ENCODE data around the gene CHMP3. TPM values are rescaled to one million over a fixed set of nuclear protein-coding genes. Genes with fewer than 3 reads are reported as not detected.

CHMP3 gene
- total and polyA plus RNA-seq, 2 of the 13 experiments (the other 11 are each of a cell fraction or from before 2014, with no cell fraction given) = 64.1 to 114 TPM

DNA sequence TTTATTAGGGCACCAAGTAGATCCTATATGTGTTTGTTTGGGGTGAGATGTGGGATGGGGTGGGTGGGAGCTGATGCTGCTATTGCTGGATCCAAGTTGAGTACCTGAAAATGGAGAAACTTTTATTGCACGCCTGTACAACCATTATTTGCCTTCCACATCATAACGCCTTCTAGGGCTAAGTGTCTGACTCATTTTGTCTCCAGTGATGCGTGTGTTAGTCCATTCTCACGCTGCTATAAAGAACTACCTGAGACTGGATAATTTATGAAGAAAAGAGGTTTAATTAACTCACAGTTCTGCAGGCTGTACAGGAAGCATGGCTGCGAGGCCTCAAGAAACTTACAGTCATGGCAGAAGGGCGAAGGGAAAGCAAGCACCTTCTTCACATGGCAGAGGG is 63.9 kb downstream of the CHMP3 start:
- ChIA-PET CTCF (ENCODE audit: low intra/inter-chr PET ratio, low total read pairs) (no interaction called here), POLR2A (no interaction called here)
- no TSS peak for BruUV-seq (replicated peaks)
- Histone ChIP-seq H3K4me1 (ENCODE audit: insufficient read depth, low read length) (no peaks in the 10 kb centered on the region), H3K9me3 (ENCODE audit: low read length) (peaks cover 23% of the 10 kb centered on the region), H3K9ac (ENCODE audit: insufficient read depth, low read depth, low read length) (no peak overlapping the region), H3K4me3 (replicated peaks in 1 of 3; ENCODE audit: insufficient read depth in 1 of 3, low read depth in 2 of 3, low read length in 3 of 3) (no peak overlapping the region), H2AFZ (ENCODE audit: low read length) (no peak overlapping the region), H3K27me3 (ENCODE audit: control insufficient read depth in 1 of 2, insufficient read depth in 2 of 2, low read length in 2 of 2) (no peaks in the 10 kb centered on the region), H3K36me3 (replicated peaks in 1 of 2; ENCODE audit: control insufficient read depth in 1 of 2, insufficient read depth in 2 of 2, low read length in 2 of 2) (peaks cover 10 to 51% of the 10 kb centered on the region in 2 experiments), H3K4me2 (ENCODE audit: low read depth, low read length) (no peak overlapping the region), H3K27ac (ENCODE audit: extremely low read length, insufficient read depth, low read length) (no peak overlapping the region), H3K79me2 (ENCODE audit: insufficient read depth, low read length) (no peaks in the 10 kb centered on the region), H4K20me1 (ENCODE audit: insufficient read depth, low read length) (no peaks in the 10 kb centered on the region)
- no peak for TF ChIP-seq FLYWCH1 (CRISPR knock-in tag; IDR thresholded peaks at IDR 0.05)
- no peak for TF ChIP-seq MAZ (IDR thresholded peaks at IDR 0.05; ENCODE audit: borderline replicate concordance, low read depth, low read length)
- TF ChIP-seq MAZ (CRISPR knock-in tag; IDR thresholded peaks at IDR 0.05; ENCODE audit: low read depth) = no peak
- no peak for TF ChIP-seq KMT2B (CRISPR knock-in tag; IDR thresholded peaks at IDR 0.05)
- no peak for TF ChIP-seq MAF1 (CRISPR knock-in tag; IDR thresholded peaks at IDR 0.05; ENCODE audit: borderline replicate concordance)
- no peak for TF ChIP-seq TRIM24 (CRISPR knock-in tag; IDR thresholded peaks at IDR 0.05)
- TF ChIP-seq, protein P1, sequence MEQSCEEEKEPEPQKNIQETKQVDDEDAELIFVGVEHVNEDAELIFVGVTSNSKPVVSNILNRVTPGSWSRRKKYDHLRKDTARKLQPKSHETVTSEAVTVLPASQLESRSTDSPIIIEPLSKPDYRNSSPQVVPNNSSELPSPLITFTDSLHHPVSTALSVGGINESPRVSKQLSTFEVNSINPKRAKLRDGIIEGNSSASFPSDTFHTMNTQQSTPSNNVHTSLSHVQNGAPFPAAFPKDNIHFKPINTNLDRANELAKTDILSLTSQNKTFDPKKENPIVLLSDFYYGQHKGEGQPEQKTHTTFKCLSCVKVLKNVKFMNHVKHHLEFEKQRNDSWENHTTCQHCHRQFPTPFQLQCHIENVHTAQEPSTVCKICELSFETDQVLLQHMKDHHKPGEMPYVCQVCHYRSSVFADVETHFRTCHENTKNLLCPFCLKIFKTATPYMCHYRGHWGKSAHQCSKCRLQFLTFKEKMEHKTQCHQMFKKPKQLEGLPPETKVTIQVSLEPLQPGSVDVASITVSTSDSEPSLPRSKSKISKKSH (CRISPR knock-in tag; IDR thresholded peaks at IDR 0.05; ENCODE audit: borderline replicate concordance) = no peak
- TF ChIP-seq ESRRA (CRISPR knock-in tag; IDR thresholded peaks at IDR 0.05; ENCODE audit: low read depth) = no peak
- TF ChIP-seq, protein P2, sequence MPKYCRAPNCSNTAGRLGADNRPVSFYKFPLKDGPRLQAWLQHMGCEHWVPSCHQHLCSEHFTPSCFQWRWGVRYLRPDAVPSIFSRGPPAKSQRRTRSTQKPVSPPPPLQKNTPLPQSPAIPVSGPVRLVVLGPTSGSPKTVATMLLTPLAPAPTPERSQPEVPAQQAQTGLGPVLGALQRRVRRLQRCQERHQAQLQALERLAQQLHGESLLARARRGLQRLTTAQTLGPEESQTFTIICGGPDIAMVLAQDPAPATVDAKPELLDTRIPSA (CRISPR knock-in tag; IDR thresholded peaks at IDR 0.05; ENCODE audit: borderline replicate concordance) = no peak
- no peak for TF ChIP-seq ZNF776 (CRISPR knock-in tag; IDR thresholded peaks at IDR 0.05)
- TF ChIP-seq, protein P3, sequence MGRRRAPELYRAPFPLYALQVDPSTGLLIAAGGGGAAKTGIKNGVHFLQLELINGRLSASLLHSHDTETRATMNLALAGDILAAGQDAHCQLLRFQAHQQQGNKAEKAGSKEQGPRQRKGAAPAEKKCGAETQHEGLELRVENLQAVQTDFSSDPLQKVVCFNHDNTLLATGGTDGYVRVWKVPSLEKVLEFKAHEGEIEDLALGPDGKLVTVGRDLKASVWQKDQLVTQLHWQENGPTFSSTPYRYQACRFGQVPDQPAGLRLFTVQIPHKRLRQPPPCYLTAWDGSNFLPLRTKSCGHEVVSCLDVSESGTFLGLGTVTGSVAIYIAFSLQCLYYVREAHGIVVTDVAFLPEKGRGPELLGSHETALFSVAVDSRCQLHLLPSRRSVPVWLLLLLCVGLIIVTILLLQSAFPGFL (CRISPR knock-in tag; IDR thresholded peaks at IDR 0.05) = no peak
- TF ChIP-seq ATF2 (CRISPR knock-in tag; IDR thresholded peaks at IDR 0.05) = no peak
- TF ChIP-seq, protein P4, sequence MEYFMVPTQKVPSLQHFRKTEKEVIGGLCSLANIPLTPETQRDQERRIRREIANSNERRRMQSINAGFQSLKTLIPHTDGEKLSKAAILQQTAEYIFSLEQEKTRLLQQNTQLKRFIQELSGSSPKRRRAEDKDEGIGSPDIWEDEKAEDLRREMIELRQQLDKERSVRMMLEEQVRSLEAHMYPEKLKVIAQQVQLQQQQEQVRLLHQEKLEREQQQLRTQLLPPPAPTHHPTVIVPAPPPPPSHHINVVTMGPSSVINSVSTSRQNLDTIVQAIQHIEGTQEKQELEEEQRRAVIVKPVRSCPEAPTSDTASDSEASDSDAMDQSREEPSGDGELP (IDR thresholded peaks at IDR 0.05; ENCODE audit: borderline replicate concordance, low read depth) = no peak
- no peak for TF ChIP-seq CSRNP2 (CRISPR knock-in tag; conservative IDR thresholded peaks at IDR 0.05; ENCODE audit: low read depth)
- no peak for TF ChIP-seq ZNF670 (CRISPR knock-in tag; IDR thresholded peaks at IDR 0.05; ENCODE audit: borderline replicate concordance)
- no peak for TF ChIP-seq KDM2A (CRISPR knock-in tag; IDR thresholded peaks at IDR 0.05; ENCODE audit: borderline replicate concordance, low read depth)
- TF ChIP-seq MTA1 (CRISPR knock-in tag; IDR thresholded peaks at IDR 0.05; ENCODE audit: borderline replicate concordance) = no peak
- TF ChIP-seq RELA (CRISPR knock-in tag; IDR thresholded peaks at IDR 0.05) = no peak
- in situ Hi-C loops (cut with HindIII; ENCODE audit: extremely low pct_ligation_motif_present, low pct_unique_long_range_greater_than_20kb) = no loop called here
- no peak for ATAC-seq
- no peak for FAIRE-seq
- 96% methylated on average over 6 of the region's 6 CpGs for WGBS (ENCODE audit: low lambda C conversion rate)
- no peak for DNase-seq (ENCODE audit: low spot score)
- intact Hi-C loops (cut with micrococcal nuclease; ENCODE audit: unreplicated experiment) = no loop called here

All from HepG2 (cell line).